Natural killer cell treated with Interleukin-12 subunit alpha and Interleukin-12 subunit beta and Interleukin-15 and Interleukin-18, amount 100 ng/mL, for 72 hours (primary cell): ENCODE data around the gene CMTM7. TPM values are rescaled to one million over a fixed set of nuclear protein-coding genes. Genes with fewer than 3 reads are reported as not detected.

Experiments
- ATAC-seq, 2 donors: fragments of 150-1000 bp; cut with Tn5 transposase in 1 of 2; sonication (Bioruptor Pico), chemical (Tn5 transposase) in 1 of 2; 2 replicates each; pipeline ENCODE4 v1.10.0; 2021
- DNase-seq: peaks from one replicate; pipeline ENCODE4 v3.0.0; 2022; ENCODE audit warnings: low spot score
- H3K27ac Mint-ChIP-seq, 2 donors: 1 replicate in 1 of 2; 2 replicates in 1 of 2; pipeline ENCODE4 v1.8.0; 2022; ENCODE audit warnings: mixed read lengths in 2 of 2, mild to moderate bottlenecking in 1 of 2, moderate library complexity in 1 of 2
- H3K27me3 Mint-ChIP-seq, 2 donors: 1 replicate in 1 of 2; 2 replicates in 1 of 2; pipeline ENCODE4 v1.8.0; 2022; ENCODE audit warnings: mixed read lengths in 2 of 2
- H3K36me3 Mint-ChIP-seq: one replicate; pipeline ENCODE4 v1.8.0; 2022; ENCODE audit warnings: mixed read lengths
- H3K4me1 Mint-ChIP-seq, 2 donors: 1 replicate in 1 of 2; 2 replicates in 1 of 2; pipeline ENCODE4 v1.8.0; 2022; ENCODE audit warnings: low read depth in 2 of 2, mixed read lengths in 2 of 2, mild to moderate bottlenecking in 1 of 2
- H3K4me3 Mint-ChIP-seq: one replicate; pipeline ENCODE4 v1.8.0; 2022; ENCODE audit warnings: mixed read lengths
- H3K9me3 Mint-ChIP-seq: 2 replicates; pipeline ENCODE4 v1.8.0; 2022; ENCODE audit warnings: mixed read lengths
- total RNA-seq, 2 donors: library from RNA; stranded (reverse); gene quantifications; one replicate each; pipeline ENCODE4 v1.2.3, GENCODE V29; 2022

Gene CMTM7
- total RNA-seq, 2 donors from 2014 or later, result 17.5 to 34.5 TPM

GRCh38 chr3:32443478-32443877, 51.8 kb downstream of the CMTM7 start:
- Mint-ChIP-seq H3K4me1 (peaks cover 23 to 29% of the 10 kb centered on the region in 2 donors), H3K9me3 (no peaks in the 10 kb centered on the region), H3K27ac (peak overlapping the region in 1 of 2 donors; percentile 71), H3K4me3 (peak overlapping the region; percentile 43), H3K36me3 (peaks cover 4% of the 10 kb centered on the region), H3K27me3 (no peaks in the 10 kb centered on the region)
- ATAC-seq (peak; percentile 71 to 74), DNase-seq (no peak)

GRCh38 chr3:32447865-32448400, 56.3 kb downstream of the CMTM7 start:
- H3K9me3 Mint-ChIP-seq, result no peaks in the 10 kb centered on the region
- H3K4me1 Mint-ChIP-seq, result peaks cover 9 to 14% of the 10 kb centered on the region in 2 donors
- H3K36me3 Mint-ChIP-seq, result peaks cover 4% of the 10 kb centered on the region
- no peak overlapping the region for H3K4me3 Mint-ChIP-seq
- ATAC-seq, result no peak
- H3K27ac Mint-ChIP-seq, result peak overlapping the region in 1 of 2 donors; percentile 83
- no peak for DNase-seq
- H3K27me3 Mint-ChIP-seq, result no peaks in the 10 kb centered on the region

GRCh38 chr3:32448686-32449474, 57.2 kb downstream of the CMTM7 start:
- Mint-ChIP-seq H3K9me3 (no peaks in the 10 kb centered on the region), H3K4me3 (no peak overlapping the region), H3K4me1 (peaks cover 3 to 5% of the 10 kb centered on the region in 2 donors), H3K27ac (peak overlapping the region in 1 of 2 donors; percentile 83), H3K36me3 (peaks cover 4% of the 10 kb centered on the region), H3K27me3 (no peaks in the 10 kb centered on the region)
- ATAC-seq (no peak), DNase-seq (no peak)

GRCh38 chr3:32449691-32450090, 58.0 kb downstream of the CMTM7 start:
- peaks cover 4% of the 10 kb centered on the region for H3K36me3 Mint-ChIP-seq
- DNase-seq (no peak), ATAC-seq (no peak)
- H3K9me3 Mint-ChIP-seq, result no peaks in the 10 kb centered on the region
- no peak overlapping the region for H3K27ac Mint-ChIP-seq
- no peak overlapping the region for H3K4me3 Mint-ChIP-seq
- H3K4me1 Mint-ChIP-seq, result no peaks in the 10 kb centered on the region
- H3K27me3 Mint-ChIP-seq, result no peaks in the 10 kb centered on the region

GRCh38 chr3:32450426-32450825, 58.8 kb downstream of the CMTM7 start:
- H3K27ac Mint-ChIP-seq, result no peak overlapping the region
- no peaks in the 10 kb centered on the region for H3K4me1 Mint-ChIP-seq
- no peaks in the 10 kb centered on the region for H3K9me3 Mint-ChIP-seq
- no peak overlapping the region for H3K4me3 Mint-ChIP-seq
- DNase-seq, result no peak
- ATAC-seq, result no peak
- no peaks in the 10 kb centered on the region for H3K27me3 Mint-ChIP-seq
- peaks cover 4% of the 10 kb centered on the region for H3K36me3 Mint-ChIP-seq

GRCh38 chr3:32450992-32451659, 59.5 kb downstream of the CMTM7 start:
- no peaks in the 10 kb centered on the region for H3K27me3 Mint-ChIP-seq
- DNase-seq (no peak), ATAC-seq (no peak)
- H3K36me3 Mint-ChIP-seq, result peaks cover 4% of the 10 kb centered on the region
- no peaks in the 10 kb centered on the region for H3K4me1 Mint-ChIP-seq
- H3K4me3 Mint-ChIP-seq, result no peak overlapping the region
- H3K9me3 Mint-ChIP-seq, result no peaks in the 10 kb centered on the region
- H3K27ac Mint-ChIP-seq, result no peak overlapping the region

- H3K36me3 Mint-ChIP-seq, result peaks cover 2% of the 10 kb centered on the region
- no peak overlapping the region for H3K27ac Mint-ChIP-seq
- H3K4me1 Mint-ChIP-seq, result no peaks in the 10 kb centered on the region
- no peak overlapping the region for H3K4me3 Mint-ChIP-seq
- ATAC-seq (no peak), DNase-seq (no peak)
- no peaks in the 10 kb centered on the region for H3K9me3 Mint-ChIP-seq
- H3K27me3 Mint-ChIP-seq, result no peaks in the 10 kb centered on the region
Observed at GRCh38 chr3:32452009-32452408, 60.4 kb downstream of the CMTM7 start.

GRCh38 chr3:32453346-32453745, 61.7 kb downstream of the CMTM7 start:
- DNase-seq (no peak), ATAC-seq (no peak)
- Mint-ChIP-seq H3K27ac (peak overlapping the region in 1 of 2 donors; percentile 24), H3K4me3 (no peak overlapping the region), H3K9me3 (no peaks in the 10 kb centered on the region), H3K4me1 (peaks cover 7 to 8% of the 10 kb centered on the region in 2 donors), H3K36me3 (peaks cover 4% of the 10 kb centered on the region), H3K27me3 (no peaks in the 10 kb centered on the region)

GRCh38 chr3:32454111-32454510, 62.5 kb downstream of the CMTM7 start:
- Mint-ChIP-seq H3K27me3 (no peaks in the 10 kb centered on the region), H3K36me3 (peaks cover 4% of the 10 kb centered on the region), H3K9me3 (no peaks in the 10 kb centered on the region), H3K4me1 (peaks cover 8 to 9% of the 10 kb centered on the region in 2 donors), H3K27ac (peak overlapping the region in 1 of 2 donors; percentile 18), H3K4me3 (no peak overlapping the region)
- no peak for ATAC-seq
- no peak for DNase-seq

- Mint-ChIP-seq H3K9me3 (no peaks in the 10 kb centered on the region), H3K27me3 (no peaks in the 10 kb centered on the region), H3K4me3 (no peak overlapping the region), H3K4me1 (peaks cover 11 to 14% of the 10 kb centered on the region in 2 donors), H3K36me3 (peaks cover 4% of the 10 kb centered on the region), H3K27ac (peak overlapping the region in 1 of 2 donors; percentile 18)
- DNase-seq (no peak), ATAC-seq (no peak)
Observed at GRCh38 chr3:32454731-32455608, 63.3 kb downstream of the CMTM7 start.

GRCh38 chr3:32455609-32456428, 64.2 kb downstream of the CMTM7 start:
- DNase-seq (no peak), ATAC-seq (no peak)
- Mint-ChIP-seq H3K27me3 (no peaks in the 10 kb centered on the region), H3K36me3 (peaks cover 4% of the 10 kb centered on the region), H3K9me3 (no peaks in the 10 kb centered on the region), H3K4me1 (peaks cover 15 to 18% of the 10 kb centered on the region in 2 donors), H3K4me3 (no peak overlapping the region), H3K27ac (no peak overlapping the region)

- Mint-ChIP-seq H3K27ac (no peak overlapping the region), H3K9me3 (no peaks in the 10 kb centered on the region), H3K36me3 (peaks cover 4% of the 10 kb centered on the region), H3K27me3 (no peaks in the 10 kb centered on the region), H3K4me1 (peaks cover 15 to 20% of the 10 kb centered on the region in 2 donors), H3K4me3 (no peak overlapping the region)
- ATAC-seq, result no peak
- no peak for DNase-seq
Observed at GRCh38 chr3:32456429-32457130, 64.9 kb downstream of the CMTM7 start.
